Activated CD4-positive, alpha-beta memory T cell treated with anti-CD3 and anti-CD28 coated beads for 36 hours (primary cell): Measurements from ENCODE around the gene MTRR. TPM values are rescaled to one million over a fixed set of nuclear protein-coding genes. Genes with fewer than 3 reads are reported as not detected.
A peak's percentile ranks its signal among the peaks of the same experiment; 100 is the strongest.

Source experiments
- CTCF ChIA-PET: fragments of 350-600 bp; sonication (Branson Sonifier 250); formaldehyde crosslinking; loops from one replicate; lab custom pipeline; 2021; ENCODE audit warnings: antibody characterized with exemption, inconsistent platforms; lab: Charles Lee
- POLR2A ChIA-PET: fragments of 350-600 bp; sonication (Branson Sonifier 250); formaldehyde crosslinking; loops from one replicate; lab custom pipeline; 2021; ENCODE audit warnings: antibody characterized with exemption; lab: Charles Lee
- DNase-seq: peaks from one replicate; pipeline ENCODE4 v3.0.0-alpha.2; 2020
- H3K27ac Mint-ChIP-seq: one replicate; pipeline ENCODE4 v1.8.0; 2021; ENCODE audit warnings: mixed read lengths
- H3K27me3 Mint-ChIP-seq: one replicate; pipeline ENCODE4 v1.8.0; 2021; ENCODE audit warnings: mixed read lengths
- H3K36me3 Mint-ChIP-seq: one replicate; pipeline ENCODE4 v1.8.0; 2021; ENCODE audit warnings: mixed read lengths
- H3K4me1 Mint-ChIP-seq: one replicate; pipeline ENCODE4 v1.8.0; 2021; ENCODE audit warnings: low read depth, mixed read lengths
- H3K4me3 Mint-ChIP-seq: one replicate; pipeline ENCODE4 v1.8.0; 2021; ENCODE audit warnings: mild to moderate bottlenecking, mixed read lengths
- H3K9me3 Mint-ChIP-seq: one replicate; pipeline ENCODE4 v1.8.0; 2021; ENCODE audit warnings: mixed read lengths
- intact Hi-C: fragments of 100-400 bp; cut with micrococcal nuclease; formaldehyde crosslinking; loops from one replicate; pipeline ENCODE4 v1.15.1; 2023
- total RNA-seq, 2 experiments: library from RNA; stranded (reverse); gene quantifications; one replicate each; pipeline ENCODE4 v1.2.3, GENCODE V29; 2021

Gene MTRR
- total RNA-seq, 2 experiments from 2014 or later, result 45.2 to 47.1 TPM

- intact Hi-C loops, result loop anchor here (5.0 kb wide), 2 partner anchors 1280 to 1615 kb away; no protein-coding TSS in a partner anchor
- H3K27me3 Mint-ChIP-seq, result peaks cover 8% of the 10 kb centered on the region
- no peaks in the 10 kb centered on the region for H3K9me3 Mint-ChIP-seq
- no peak overlapping the region for H3K4me3 Mint-ChIP-seq
- H3K4me1 Mint-ChIP-seq, result peaks cover 2% of the 10 kb centered on the region
- DNase-seq, result peak; percentile 54
- ChIA-PET CTCF (interaction anchor here (0.5 to 3.6 kb wide), 11 partner anchors 9 to 1435 kb away, joined by 3 to 31 read pairs (median 4); no protein-coding TSS in a partner anchor), POLR2A (no interaction called here)
- H3K36me3 Mint-ChIP-seq, result no peaks in the 10 kb centered on the region
- H3K27ac Mint-ChIP-seq, result no peak overlapping the region
Observed at GRCh38 chr5:7927466-7928375, 58.8 kb downstream of the MTRR start.

- POLR2A ChIA-PET, result no interaction called here
- no peak overlapping the region for H3K27ac Mint-ChIP-seq
- H3K4me3 Mint-ChIP-seq, result no peak overlapping the region
- peaks cover 2% of the 10 kb centered on the region for H3K4me1 Mint-ChIP-seq
- H3K9me3 Mint-ChIP-seq, result no peaks in the 10 kb centered on the region
- H3K36me3 Mint-ChIP-seq, result no peaks in the 10 kb centered on the region
- no peak for DNase-seq
- CTCF ChIA-PET, result no interaction called here
- peaks cover 15% of the 10 kb centered on the region for H3K27me3 Mint-ChIP-seq
- intact Hi-C loops, result no loop called here
Observed at GRCh38 chr5:7930011-7930410, 61.1 kb downstream of the MTRR start.

GRCh38 chr5:7941692-7942091, 72.7 kb downstream of the MTRR start:
- DNase-seq, result no peak
- intact Hi-C loops, result no loop called here
- H3K4me1 Mint-ChIP-seq, result no peaks in the 10 kb centered on the region
- no peaks in the 10 kb centered on the region for H3K36me3 Mint-ChIP-seq
- H3K27me3 Mint-ChIP-seq, result peaks cover 14% of the 10 kb centered on the region
- H3K27ac Mint-ChIP-seq, result no peak overlapping the region
- H3K4me3 Mint-ChIP-seq, result no peak overlapping the region
- ChIA-PET CTCF (no interaction called here), POLR2A (no interaction called here)
- peaks cover 1% of the 10 kb centered on the region for H3K9me3 Mint-ChIP-seq

- Mint-ChIP-seq H3K4me1 (no peaks in the 10 kb centered on the region), H3K4me3 (no peak overlapping the region), H3K27ac (no peak overlapping the region), H3K9me3 (peaks cover 2% of the 10 kb centered on the region), H3K36me3 (no peaks in the 10 kb centered on the region), H3K27me3 (peaks cover 13% of the 10 kb centered on the region)
- intact Hi-C loops, result no loop called here
- POLR2A ChIA-PET, result no interaction called here
- no peak for DNase-seq
- CTCF ChIA-PET, result no interaction called here
Observed at GRCh38 chr5:7947301-7947700, 78.4 kb downstream of the MTRR start.

Other genes starting within 250 kb of the MTRR start
- gene CFAP90, start 18.0 kb upstream of the MTRR start, total RNA-seq, result not detected
- gene FASTKD3, start 117 bp upstream of the MTRR start, total RNA-seq, result 1 to 10 TPM; 6.9 to 7.5 TPM